ENCODE results near the gene NKAIN1. TPM values are rescaled to one million over a fixed set of nuclear protein-coding genes. Genes with fewer than 3 reads are reported as not detected.

NKAIN1 gene
- total RNA-seq, 1 donor from 2014 or later: not detected

DNA sequence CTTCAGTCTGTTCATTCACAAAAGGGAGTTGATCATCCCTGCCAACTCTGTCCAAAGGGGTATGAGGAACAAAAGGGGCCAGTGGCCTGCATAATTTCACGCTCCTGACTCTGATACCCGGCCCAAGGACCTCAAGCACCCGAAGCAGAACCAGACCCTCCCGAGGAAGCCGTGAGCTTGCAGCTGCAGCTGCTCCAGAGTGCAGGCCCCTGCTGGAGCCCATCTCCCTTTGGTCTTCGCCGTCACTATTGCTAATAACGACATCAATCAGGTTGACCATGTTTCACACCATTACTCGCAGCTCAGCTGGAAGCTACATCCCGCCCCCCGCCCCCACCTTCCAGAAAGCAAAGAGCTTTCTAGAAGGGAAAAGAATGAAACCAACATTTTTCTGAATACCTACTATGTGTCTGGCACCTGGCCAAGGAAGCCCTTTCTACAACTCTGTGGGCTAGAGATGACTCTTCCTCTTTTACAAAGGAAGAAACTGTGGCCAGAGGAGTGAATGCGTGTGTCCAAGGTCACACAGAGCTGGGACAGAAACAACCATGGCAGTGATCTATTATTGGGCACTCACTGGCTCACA, 5.5 kb downstream of the NKAIN1 start:
- DNase-seq (ENCODE audit: low spot score): no peak

DNA sequence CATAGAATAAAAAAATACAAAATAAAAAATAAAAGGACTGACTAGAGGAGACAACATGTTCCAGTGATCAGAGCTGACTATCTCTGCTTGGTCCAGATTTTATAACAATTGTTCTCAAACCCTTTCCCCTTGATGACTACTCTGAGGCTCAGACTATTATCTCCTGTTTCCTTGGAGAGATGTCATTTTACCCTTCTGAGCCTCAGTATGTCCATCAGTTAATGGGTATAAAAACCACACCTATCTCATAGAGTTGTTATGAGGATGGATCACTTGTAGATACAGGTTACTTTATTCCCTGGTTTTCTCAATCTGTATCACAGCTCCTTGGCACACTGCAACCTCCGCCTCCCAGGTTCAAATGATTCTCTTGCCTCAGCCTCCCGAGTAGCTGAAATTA, 7.0 kb downstream of the NKAIN1 start:
- no peak for DNase-seq (ENCODE audit: low spot score)

DNA sequence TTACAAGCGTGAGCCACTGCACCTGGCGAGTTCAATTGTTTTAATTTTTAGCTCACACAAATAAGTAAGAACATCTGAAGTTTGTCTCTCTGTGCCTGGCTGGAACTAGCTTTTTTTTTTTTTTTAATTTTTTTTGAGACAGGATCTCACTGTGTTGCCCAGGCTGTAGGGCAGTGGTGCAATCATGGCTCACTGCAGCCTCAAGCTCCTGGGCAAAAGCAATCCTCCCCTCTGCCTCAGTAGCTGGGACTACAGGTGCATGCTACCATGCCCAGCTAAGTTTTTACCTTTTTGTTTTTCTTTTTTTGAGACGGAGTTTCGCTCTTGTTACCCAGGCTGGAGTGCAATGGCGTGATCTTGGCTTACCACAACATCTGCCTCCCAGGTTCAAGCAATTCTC, 7.9 kb downstream of the NKAIN1 start:
- DNase-seq (ENCODE audit: low spot score): no peak

DNA sequence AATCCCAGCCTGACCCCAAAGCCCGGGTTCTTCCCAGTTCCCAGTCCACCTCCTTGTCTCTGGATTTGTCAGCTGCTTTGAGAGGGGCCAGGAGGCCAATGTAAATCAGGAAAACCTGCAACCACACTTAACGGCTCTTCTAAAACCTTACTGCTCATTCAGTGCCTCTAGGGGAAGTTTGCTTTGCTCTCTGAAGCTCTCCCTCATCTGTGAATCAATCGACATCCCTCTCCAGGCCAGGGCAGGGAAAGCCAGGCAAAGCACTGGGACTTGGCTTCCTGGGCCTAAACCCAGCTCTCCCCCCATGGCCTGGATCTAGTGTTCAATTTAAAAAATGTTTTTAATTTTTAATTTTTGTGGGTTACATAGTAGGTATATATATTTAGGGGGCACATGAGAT, 9.3 kb downstream of the NKAIN1 start:
- DNase-seq (ENCODE audit: low spot score): no peak

DNA sequence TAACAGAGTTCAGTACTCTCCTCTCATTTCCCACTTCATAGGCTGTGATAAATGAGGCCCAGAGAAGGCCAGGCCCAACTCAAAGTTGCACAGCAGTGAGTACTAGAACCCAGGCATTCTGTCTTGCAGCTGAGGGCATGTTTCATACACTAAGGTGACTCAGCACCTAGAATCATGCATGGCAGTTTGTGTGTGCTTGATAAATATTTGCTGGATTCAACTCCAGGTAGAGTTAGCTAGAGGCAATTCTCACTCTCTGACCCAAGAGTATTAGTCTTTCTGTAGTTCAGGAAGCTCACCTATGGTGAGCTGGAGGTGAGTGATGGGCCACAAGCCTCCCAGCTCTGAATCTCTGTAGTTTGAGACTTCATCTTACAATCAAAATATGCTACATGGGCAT, 10.7 kb downstream of the NKAIN1 start:
- no peak for DNase-seq (ENCODE audit: low spot score)

DNA sequence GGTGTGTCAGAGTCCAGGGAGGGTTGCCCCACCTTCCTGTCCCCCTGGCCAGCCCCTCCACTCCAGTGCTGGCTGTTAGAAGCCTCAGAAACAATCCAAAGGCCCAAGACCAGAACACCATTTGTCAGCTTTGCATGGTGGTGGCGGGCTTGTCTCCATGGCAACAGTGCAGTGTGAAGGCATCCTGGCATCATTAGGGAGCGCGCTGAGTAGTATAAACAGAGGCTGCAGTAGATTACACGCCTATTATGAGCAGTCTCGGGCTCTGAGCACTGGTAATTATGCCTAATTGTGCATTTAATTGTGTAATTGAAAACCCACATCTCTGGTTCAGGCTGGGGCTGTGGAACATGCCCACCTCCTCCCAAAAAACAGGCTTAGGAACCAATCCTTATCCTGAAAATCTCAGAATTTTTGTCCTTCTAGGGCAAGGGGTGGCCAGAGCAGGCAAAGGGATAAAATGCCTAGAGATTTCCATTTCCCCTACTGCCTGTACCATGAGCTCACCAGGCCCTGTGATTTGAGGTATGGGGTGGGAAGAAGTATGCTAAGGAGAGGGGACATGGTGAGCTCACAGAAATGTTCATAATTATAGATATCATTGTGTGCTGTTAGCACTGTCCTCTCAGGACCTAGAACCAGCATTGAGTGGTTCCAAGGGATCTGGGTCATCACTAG, 11.7 kb downstream of the NKAIN1 start:
- DNase-seq (ENCODE audit: low spot score): no peak

DNA sequence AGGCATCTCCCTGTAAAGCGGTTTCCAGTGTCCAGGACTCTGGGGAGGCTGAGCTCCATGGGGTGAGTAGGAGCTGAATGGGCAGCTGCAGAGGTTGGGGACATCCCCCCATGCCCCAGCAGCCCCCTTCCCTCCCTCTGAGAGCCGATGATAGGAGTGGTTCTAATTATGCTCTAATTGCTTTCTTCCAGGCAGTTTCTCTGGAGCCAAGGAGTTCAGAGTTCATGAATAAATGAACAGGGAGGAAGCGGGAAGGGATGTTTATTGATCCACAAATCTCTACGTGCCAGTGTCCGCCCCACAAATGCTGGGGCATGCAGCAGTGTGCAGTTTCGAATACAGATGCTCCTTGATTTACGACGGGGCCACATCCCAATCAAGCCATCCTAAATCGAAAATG, 15.6 kb downstream of the NKAIN1 start:
- DNase-seq (ENCODE audit: low spot score): no peak

DNA sequence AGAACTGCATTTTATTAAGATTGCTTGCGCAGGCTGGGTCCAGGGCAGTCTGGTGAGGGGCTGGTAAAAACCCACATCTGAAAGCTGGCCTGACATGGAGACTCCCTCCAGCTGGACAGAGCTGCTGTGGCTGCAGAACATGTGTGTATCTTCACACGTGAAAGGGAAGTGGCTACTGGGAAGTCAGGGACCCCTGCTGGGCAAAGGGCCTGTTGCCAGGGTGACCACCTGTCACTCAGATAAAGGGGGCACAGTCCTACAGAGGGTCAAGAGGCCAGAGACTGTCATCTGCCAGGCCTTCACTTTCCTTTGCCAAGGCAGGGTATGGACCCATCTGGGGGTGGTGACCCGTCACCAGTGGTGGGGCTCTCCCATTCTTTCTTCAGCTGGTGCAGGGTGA, 17.5 kb downstream of the NKAIN1 start:
- no peak for DNase-seq (ENCODE audit: low spot score)

DNA sequence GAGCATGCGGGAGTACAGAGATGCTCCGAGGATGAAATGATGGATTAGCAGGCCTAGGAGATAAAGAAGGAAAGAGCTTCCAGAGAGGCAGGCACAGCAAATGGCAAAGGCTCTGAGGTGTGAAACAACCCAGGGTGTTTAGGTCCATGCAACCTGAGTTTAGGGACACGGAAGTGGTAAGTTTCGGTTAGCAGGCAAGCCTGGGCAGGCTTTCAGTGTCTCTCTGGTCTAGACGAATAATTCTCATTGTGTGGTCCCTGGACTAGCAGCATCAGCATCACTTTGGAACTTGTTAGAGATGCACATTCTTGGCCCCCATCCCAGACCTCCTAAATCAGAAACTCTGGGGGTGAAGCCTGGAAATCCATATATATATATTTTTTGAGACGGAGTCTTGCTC, 18.6 kb downstream of the NKAIN1 start:
- no peak for DNase-seq (ENCODE audit: low spot score)

DNA sequence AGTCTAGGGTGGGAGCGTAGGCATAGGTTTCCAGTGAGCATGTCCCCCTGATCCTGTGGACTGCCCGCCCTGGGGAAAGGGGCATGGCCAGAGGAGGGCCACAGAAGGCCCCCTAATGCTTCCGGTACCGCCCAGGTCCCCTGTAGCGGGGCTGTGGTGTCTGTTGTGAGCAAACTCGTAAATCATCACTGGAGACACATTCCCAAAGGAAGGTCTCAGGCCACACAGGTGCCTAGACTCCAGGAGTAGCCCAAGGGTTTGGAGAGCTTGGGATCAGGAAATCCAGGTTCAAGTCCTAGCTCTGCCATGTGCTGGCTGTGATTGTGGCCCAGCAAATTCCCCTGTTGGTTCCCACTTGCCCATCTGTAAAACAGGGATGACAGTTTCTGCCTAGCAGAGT, 20.2 kb downstream of the NKAIN1 start:
- DNase-seq (ENCODE audit: low spot score): no peak

DNA sequence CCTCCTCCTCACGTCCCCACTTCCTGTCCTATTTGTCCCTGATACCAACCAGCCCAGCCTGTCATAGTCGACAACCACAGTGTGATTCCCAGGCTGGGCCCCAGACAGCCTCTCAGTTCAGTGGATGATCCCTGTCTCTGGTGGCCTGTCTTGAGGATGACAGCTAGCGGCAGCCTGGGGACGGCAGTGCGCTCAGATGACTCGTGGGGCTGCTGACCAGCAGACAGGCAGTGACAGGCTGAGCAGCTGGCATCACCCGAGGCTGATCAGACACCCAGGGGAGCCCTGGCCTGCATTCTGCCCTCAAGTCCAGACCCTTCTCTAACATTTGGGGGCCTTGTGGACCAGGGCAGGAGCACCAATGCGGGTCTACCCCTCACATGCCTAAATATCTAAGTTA, 21.0 kb downstream of the NKAIN1 start:
- no peak for DNase-seq (ENCODE audit: low spot score)

DNA sequence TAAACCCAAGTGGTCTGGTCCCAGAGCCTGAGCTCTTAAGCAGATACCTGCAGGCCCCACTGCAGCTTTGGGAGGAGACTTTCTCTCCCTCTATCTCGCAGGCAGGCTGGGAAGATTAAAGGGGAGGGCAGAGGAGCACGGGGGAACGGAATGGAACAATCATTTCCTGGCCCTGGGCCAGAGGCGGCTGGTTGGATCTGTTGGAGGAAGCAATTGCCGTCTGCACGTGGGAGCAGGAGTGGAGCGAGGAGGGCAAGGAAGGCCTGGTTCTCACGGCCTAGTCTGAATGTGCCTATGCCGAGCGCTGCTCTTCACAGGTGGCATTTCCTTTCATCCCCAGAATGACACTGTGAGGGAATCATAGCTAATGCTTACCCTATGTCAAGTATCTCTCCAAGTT, 23.7 kb downstream of the NKAIN1 start:
- peak; percentile 90 for DNase-seq (ENCODE audit: low spot score)

DNA sequence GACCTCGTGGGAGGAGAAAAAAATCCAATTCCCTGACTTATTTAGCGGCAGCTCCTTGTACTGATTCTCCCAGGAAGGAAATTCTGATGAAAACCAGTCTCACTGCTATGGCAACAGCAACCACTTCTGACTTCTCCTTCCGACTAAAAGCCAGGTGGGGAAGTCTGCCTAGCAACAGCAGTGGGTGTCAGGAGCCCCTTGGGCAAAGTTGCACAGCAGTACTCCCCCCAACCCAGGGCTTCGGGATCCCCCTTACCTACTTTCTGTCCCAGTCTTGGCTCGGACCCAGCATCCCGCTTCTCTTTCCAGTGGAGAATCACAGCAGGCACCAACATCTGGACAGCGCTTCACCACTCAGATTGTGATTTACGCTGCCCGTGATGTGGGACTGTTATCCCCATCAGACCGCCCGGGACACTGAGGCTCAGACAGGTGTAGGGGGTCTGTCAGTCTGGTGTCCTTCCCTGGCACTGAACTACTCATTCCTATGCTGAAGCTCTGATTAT, 24.6 kb downstream of the NKAIN1 start:
- DNase-seq (ENCODE audit: low spot score): peak; percentile 55

DNA sequence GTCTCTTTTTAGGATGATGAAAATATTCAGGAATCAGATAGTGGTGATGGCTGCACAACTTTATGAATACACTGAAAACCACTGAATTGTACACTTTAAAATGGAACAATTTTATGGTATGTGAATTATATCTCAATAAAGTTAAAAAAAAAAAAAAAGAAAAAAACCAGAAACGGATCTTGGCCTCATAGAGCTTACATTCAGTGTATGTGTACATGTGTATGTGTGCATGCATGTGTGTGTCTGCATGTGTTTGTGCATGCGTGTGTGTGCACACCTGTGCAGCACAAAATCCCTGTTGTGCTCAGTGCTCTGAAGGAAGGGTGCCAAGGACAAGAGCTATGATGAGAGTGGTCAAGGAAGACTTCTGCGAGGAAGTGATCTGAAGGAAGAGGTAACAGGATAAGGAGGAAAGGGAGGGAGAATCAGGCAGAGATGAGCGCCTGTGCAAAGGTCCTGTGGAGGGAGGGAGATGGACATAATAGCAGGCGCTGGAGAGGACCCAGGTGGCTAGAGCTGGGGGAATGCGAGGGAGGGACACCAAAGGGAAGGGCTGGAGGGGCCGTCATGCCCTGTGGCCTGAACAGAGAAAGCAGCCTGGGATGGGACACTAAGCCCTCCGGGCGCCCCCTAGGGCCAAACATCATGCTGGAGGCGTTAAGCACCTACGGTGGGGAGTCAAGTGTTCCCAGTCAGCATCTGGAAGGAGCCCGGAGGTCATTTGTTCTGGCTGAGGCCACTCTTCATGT, 25.2 kb downstream of the NKAIN1 start:
- no peak for DNase-seq (ENCODE audit: low spot score)

DNA sequence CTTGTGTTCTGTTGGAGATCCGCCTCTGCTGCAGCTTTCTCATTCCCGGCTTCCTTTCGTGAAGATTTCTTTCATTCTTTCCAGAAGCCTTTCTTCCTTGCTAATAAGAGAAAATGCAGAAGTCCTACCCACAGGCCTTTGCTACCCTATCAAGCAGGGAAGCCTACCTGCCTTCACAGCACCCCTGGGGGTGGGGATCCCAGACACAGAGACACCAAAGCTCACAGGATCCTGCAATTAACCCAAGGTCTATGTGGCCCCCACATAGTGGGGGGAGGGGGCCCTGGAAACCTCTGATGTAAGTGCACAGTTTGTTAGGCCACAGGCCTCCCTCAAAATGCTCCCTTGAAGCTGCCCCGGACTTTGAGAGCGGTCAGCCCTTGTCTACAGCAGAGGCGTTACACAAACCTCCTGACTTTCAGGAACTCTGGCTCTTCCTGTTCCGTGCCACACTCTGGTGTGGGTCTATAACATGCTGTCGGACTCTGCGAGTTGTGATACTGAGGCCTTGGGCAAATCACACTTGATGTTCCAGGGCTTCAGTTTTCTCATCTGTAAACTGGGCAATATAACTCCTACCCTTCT, 31.2 kb downstream of the NKAIN1 start:
- no peak for DNase-seq (ENCODE audit: low spot score)

DNA sequence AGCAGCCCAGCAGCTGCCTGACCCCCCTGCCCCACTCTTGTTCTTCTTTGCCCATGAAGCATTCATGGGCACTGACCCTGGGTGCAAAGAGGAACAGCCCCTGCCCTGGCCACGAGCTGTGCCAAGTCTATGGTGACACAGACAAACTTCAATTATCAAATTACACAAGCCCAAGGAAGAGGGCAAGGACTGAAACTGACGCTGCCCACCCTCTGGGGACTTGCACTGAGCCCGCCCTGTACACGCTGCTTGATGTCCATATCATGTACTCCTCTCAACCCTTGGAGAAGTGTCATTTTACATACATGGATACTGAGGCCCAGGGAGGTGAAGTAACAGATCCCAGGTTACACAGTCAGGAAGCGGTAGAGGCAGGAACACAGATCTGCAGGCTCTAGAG, 32.1 kb downstream of the NKAIN1 start:
- no peak for DNase-seq (ENCODE audit: low spot score)

DNA sequence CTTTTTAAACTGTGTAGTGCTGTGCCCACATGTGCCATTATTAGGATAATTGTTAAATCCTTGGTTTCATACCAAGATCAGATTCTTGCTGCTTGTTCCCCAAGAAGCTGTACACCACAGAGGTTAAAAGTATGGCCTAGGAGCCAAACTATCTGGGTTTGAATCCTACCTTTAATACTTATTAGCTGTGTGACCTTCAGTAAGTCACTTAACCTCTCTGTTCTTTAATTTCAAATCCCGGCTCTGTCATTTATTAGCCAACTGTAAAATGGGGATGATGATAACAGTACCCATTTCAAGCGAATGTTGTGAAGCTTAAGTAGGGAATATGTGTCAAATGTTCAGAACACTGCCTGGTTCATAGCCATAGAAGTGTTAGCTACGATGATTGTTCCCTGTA, 32.6 kb downstream of the NKAIN1 start:
- no peak for DNase-seq (ENCODE audit: low spot score)

DNA sequence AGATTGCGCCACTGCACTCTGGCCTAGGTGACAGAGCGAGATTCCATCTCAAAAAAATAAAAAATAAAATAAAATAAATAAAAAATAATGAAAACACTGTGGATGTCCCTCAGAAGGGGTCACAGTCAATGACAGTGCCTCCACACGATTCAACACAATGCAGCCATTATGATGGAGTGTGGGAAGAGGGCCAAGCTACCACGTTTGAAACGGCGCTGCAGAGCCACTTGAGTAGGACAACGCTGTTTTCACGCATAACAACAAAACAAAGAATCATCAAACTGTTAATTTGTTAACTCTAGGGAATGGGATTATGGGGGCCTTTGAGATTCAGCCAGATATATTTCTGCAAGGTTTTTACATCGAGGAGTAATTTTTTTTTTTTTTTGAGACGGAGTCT, 36.5 kb downstream of the NKAIN1 start:
- DNase-seq (ENCODE audit: low spot score): no peak

DNA sequence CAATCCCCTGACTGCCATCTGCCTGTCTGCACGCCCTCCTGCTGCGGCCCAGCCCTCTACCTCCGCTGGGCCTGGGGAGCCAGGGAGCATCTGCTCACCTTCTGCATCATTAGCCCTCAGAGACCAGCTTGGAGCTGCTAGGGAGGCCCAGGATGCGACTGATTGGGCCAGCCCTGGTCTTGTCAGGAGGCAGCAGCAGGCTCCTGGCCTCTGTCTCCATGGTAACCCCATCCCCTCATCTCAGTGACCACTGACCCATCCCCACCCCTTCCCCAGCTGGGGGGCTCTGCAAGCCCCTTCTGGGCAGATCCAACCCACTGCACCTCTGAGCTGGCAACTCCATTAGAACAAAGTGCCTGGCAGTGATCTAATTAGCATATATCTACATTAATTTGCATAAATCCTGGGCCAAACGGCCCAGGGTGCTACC, 37.7 kb downstream of the NKAIN1 start:
- DNase-seq (ENCODE audit: low spot score): no peak

DNA sequence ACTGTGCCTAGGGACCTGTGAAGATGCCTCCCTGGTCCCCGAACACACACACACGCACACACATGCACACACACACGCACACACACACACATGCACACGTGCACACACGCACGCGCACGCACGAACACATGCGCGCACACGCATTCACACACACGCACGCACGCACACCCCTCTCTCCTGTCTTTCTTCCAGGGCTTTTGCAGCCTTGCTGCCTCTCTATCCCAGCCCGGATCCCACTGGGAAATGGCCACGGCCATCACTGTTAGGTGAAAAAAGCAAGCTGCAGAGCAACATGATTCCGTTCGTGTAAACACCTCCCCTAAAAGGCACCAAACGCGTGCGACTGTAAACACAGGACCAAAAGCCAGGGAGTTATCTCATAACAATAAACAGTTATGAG, 39.7 kb downstream of the NKAIN1 start:
- no peak for DNase-seq (ENCODE audit: low spot score)

DNA sequence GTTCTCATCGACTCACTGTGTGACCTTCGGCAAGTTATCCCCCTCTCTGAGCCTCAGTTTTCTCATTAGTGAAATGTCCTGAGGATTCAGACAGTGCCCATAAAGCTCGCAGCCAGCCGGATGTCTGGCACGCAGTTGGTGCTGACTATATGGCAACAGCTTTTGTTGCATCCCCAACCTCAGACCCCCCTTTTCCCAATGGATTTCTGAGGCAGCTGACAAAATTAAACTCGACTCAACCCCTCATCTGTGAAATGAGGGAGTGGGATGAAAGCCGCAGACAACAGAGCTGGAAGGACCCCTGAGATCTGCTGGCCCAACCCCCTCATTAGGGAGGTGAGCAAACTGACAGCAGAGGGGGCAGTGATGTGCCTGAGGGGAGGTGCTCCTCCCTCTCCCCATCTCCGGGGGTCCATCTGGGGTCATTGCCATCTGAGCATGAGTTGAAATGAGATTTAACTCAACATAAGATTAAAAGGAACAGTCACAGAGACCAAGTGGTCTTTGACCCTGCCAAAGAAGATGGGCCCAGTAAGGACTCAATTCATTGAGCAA, 40.4 kb downstream of the NKAIN1 start:
- no peak for DNase-seq (ENCODE audit: low spot score)

DNA sequence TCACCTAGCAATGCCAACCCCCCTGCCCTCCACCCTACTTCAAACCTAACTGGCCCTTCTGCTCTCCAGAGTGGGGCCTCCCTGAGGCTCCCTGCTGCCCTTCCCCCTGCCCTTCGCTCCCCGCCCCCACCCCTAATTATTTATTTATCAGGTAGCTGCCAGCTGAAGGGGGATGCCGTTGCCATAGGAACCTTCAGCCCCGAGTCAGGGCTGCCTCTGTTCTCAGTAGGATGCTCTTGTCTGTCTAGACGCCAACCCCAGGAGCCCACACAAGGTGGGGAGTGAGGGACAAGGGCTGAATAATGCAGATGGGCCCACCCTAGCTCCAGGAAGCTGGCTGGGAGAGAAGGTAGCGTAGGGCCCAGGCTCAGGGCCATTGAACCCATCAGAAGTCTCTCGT, 41.1 kb downstream of the NKAIN1 start:
- DNase-seq (ENCODE audit: low spot score): no peak

Measured in umbilical cord (tissue), 2 donors.